NCI-H526 treated with DMSO at 0.1 percent for 48 hours (cell line): ENCODE measurements around the gene CCDC78.
"Not testable (repeated sequence)": the region's sequence is repeated elsewhere in the genome, so short reads cannot be mapped to it uniquely, and the experiment has no call there.

Experiments
- DNase-seq: peaks from one replicate; lab custom pipeline; 2025; lab: John Stamatoyannopoulos, UW

CCDC78 gene

GRCh38 chr16:723695-724094 is 2.5 kb downstream of the CCDC78 start:
- DNase-seq = no peak

GRCh38 chr16:722835-723633 is 3.2 kb downstream of the CCDC78 start:
- no peak for DNase-seq

GRCh38 chr16:721765-722540 is 4.3 kb downstream of the CCDC78 start:
- DNase-seq = no peak

GRCh38 chr16:720990-721764 is 5.1 kb downstream of the CCDC78 start, which contains the start of gene ANTKMT:
Gene ANTKMT (plus strand): TSS chr16:721146. CDS start chr16:721275, 129 bp downstream.
- peak; percentile 30 for DNase-seq

GRCh38 chr16:720447-720989 is 5.7 kb downstream of the CCDC78 start:
- DNase-seq = no peak

GRCh38 chr16:719815-720446 is 6.3 kb downstream of the CCDC78 start:
- DNase-seq = no peak

GRCh38 chr16:718922-719321 is 7.3 kb downstream of the CCDC78 start:
- no peak for DNase-seq

- DNase-seq = no peak
These were observed 7.9 kb downstream of the CCDC78 start for GRCh38 chr16:718389-718788.

GRCh38 chr16:717450-718245 is 8.6 kb downstream of the CCDC78 start:
- DNase-seq = no peak

GRCh38 chr16:716768-717325 is 9.4 kb downstream of the CCDC78 start:
- no peak for DNase-seq

GRCh38 chr16:716200-716568 is 10.1 kb downstream of the CCDC78 start:
- DNase-seq = no peak

- no peak for DNase-seq
These were observed 10.6 kb downstream of the CCDC78 start for GRCh38 chr16:715477-716199.

- DNase-seq = peak; percentile 19
These were observed 11.4 kb downstream of the CCDC78 start, which contains the start of gene METRN for GRCh38 chr16:714558-715476. Gene METRN (plus strand): TSS chr16:715118. CDS start chr16:715290, 172 bp downstream.

GRCh38 chr16:714079-714478 is 12.2 kb downstream of the CCDC78 start:
- DNase-seq = no peak

- not testable (repeated sequence) for DNase-seq
These were observed 13.4 kb downstream of the CCDC78 start for GRCh38 chr16:712740-713250.

GRCh38 chr16:711548-712320 is 14.5 kb downstream of the CCDC78 start:
- no peak for DNase-seq

GRCh38 chr16:711084-711483 is 15.2 kb downstream of the CCDC78 start:
- no peak for DNase-seq
